ENCODE data around the gene SMG9.
"Not testable (repeated sequence)": the region's sequence is repeated elsewhere in the genome, so short reads cannot be mapped to it uniquely, and the experiment has no call there.

The SMG9 gene

GRCh38 chr19:43774103-43774939 lies 19.6 kb upstream of the SMG9 start:
- H3K9me3 Mint-ChIP-seq = no peaks in the 10 kb centered on the region
- H3K27me3 Mint-ChIP-seq (ENCODE audit: low read depth) = no peaks in the 10 kb centered on the region
- H3K36me3 Mint-ChIP-seq (ENCODE audit: low read depth) = peaks cover 39% of the 10 kb centered on the region
- no peak for DNase-seq (ENCODE audit: low spot score)
- H3K4me3 Mint-ChIP-seq = no peak overlapping the region
- peaks cover 32% of the 10 kb centered on the region for H3K4me1 Mint-ChIP-seq (ENCODE audit: low read depth)
- no peak overlapping the region for H3K27ac Mint-ChIP-seq

GRCh38 chr19:43773725-43774102 lies 19.0 kb upstream of the SMG9 start:
- Mint-ChIP-seq H3K4me3 (no peak overlapping the region), H3K9me3 (no peaks in the 10 kb centered on the region), H3K36me3 (ENCODE audit: low read depth) (peaks cover 45% of the 10 kb centered on the region), H3K4me1 (ENCODE audit: low read depth) (peaks cover 28% of the 10 kb centered on the region), H3K27me3 (ENCODE audit: low read depth) (no peaks in the 10 kb centered on the region), H3K27ac (no peak overlapping the region)
- no peak for DNase-seq (ENCODE audit: low spot score)

- peaks cover 58% of the 10 kb centered on the region for H3K36me3 Mint-ChIP-seq (ENCODE audit: low read depth)
- H3K9me3 Mint-ChIP-seq = no peaks in the 10 kb centered on the region
- peak overlapping the region; percentile 20 for H3K27ac Mint-ChIP-seq
- DNase-seq (ENCODE audit: low spot score) = no peak
- H3K27me3 Mint-ChIP-seq (ENCODE audit: low read depth) = no peaks in the 10 kb centered on the region
- H3K4me3 Mint-ChIP-seq = no peak overlapping the region
- peaks cover 30% of the 10 kb centered on the region for H3K4me1 Mint-ChIP-seq (ENCODE audit: low read depth)
These were observed 14.5 kb upstream of the SMG9 start for GRCh38 chr19:43769256-43769655.

GRCh38 chr19:43768273-43769050 lies 13.7 kb upstream of the SMG9 start:
- Mint-ChIP-seq H3K36me3 (ENCODE audit: low read depth) (peaks cover 57% of the 10 kb centered on the region), H3K4me1 (ENCODE audit: low read depth) (peaks cover 36% of the 10 kb centered on the region), H3K4me3 (no peak overlapping the region), H3K9me3 (no peaks in the 10 kb centered on the region), H3K27ac (peak overlapping the region; percentile 20), H3K27me3 (ENCODE audit: low read depth) (no peaks in the 10 kb centered on the region)
- DNase-seq (ENCODE audit: low spot score) = no peak

- DNase-seq (ENCODE audit: low spot score) = no peak
- Mint-ChIP-seq H3K4me1 (ENCODE audit: low read depth) (peaks cover 42% of the 10 kb centered on the region), H3K27ac (peak overlapping the region; percentile 62), H3K9me3 (no peaks in the 10 kb centered on the region), H3K4me3 (no peak overlapping the region), H3K36me3 (ENCODE audit: low read depth) (peaks cover 57% of the 10 kb centered on the region), H3K27me3 (ENCODE audit: low read depth) (no peaks in the 10 kb centered on the region)
These were observed 13.1 kb upstream of the SMG9 start for GRCh38 chr19:43767818-43768217.

- H3K4me1 Mint-ChIP-seq (ENCODE audit: low read depth) = peaks cover 47% of the 10 kb centered on the region
- DNase-seq (ENCODE audit: low spot score) = no peak
- peaks cover 59% of the 10 kb centered on the region for H3K36me3 Mint-ChIP-seq (ENCODE audit: low read depth)
- H3K27ac Mint-ChIP-seq = peak overlapping the region; percentile 92
- peak overlapping the region; percentile 3 for H3K4me3 Mint-ChIP-seq
- H3K9me3 Mint-ChIP-seq = no peaks in the 10 kb centered on the region
- no peaks in the 10 kb centered on the region for H3K27me3 Mint-ChIP-seq (ENCODE audit: low read depth)
These were observed 12.6 kb upstream of the SMG9 start for GRCh38 chr19:43767316-43767715.

- Mint-ChIP-seq H3K27ac (peak overlapping the region; percentile 92), H3K27me3 (ENCODE audit: low read depth) (no peaks in the 10 kb centered on the region), H3K4me1 (ENCODE audit: low read depth) (peaks cover 47% of the 10 kb centered on the region), H3K36me3 (ENCODE audit: low read depth) (peaks cover 56% of the 10 kb centered on the region), H3K4me3 (peak overlapping the region; percentile 59), H3K9me3 (no peaks in the 10 kb centered on the region)
- no peak for DNase-seq (ENCODE audit: low spot score)
These were observed 11.9 kb upstream of the SMG9 start for GRCh38 chr19:43766755-43767043.

- H3K4me3 Mint-ChIP-seq = peak overlapping the region; percentile 59
- DNase-seq (ENCODE audit: low spot score) = peak; percentile 93
- peaks cover 49% of the 10 kb centered on the region for H3K36me3 Mint-ChIP-seq (ENCODE audit: low read depth)
- H3K9me3 Mint-ChIP-seq = no peaks in the 10 kb centered on the region
- no peaks in the 10 kb centered on the region for H3K27me3 Mint-ChIP-seq (ENCODE audit: low read depth)
- H3K4me1 Mint-ChIP-seq (ENCODE audit: low read depth) = peaks cover 46% of the 10 kb centered on the region
- H3K27ac Mint-ChIP-seq = peak overlapping the region; percentile 92
These were observed 10.5 kb upstream of the SMG9 start for GRCh38 chr19:43765109-43765876.

GRCh38 chr19:43764684-43765083 lies 9.9 kb upstream of the SMG9 start:
- Mint-ChIP-seq H3K4me1 (ENCODE audit: low read depth) (peaks cover 45% of the 10 kb centered on the region), H3K27ac (peak overlapping the region; percentile 92), H3K4me3 (peak overlapping the region; percentile 59), H3K36me3 (ENCODE audit: low read depth) (peaks cover 43% of the 10 kb centered on the region)
- not testable (repeated sequence) for DNase-seq (ENCODE audit: low spot score); H3K27me3 Mint-ChIP-seq (ENCODE audit: low read depth); H3K9me3 Mint-ChIP-seq

GRCh38 chr19:43763473-43763939 lies 8.7 kb upstream of the SMG9 start:
- Mint-ChIP-seq H3K4me1 (ENCODE audit: low read depth) (peaks cover 50% of the 10 kb centered on the region), H3K9me3 (no peaks in the 10 kb centered on the region)
- DNase-seq (ENCODE audit: low spot score) = peak; percentile 58

GRCh38 chr19:43762814-43763213 lies 8.1 kb upstream of the SMG9 start:
- peaks cover 30% of the 10 kb centered on the region for H3K36me3 Mint-ChIP-seq (ENCODE audit: low read depth)
- H3K4me1 Mint-ChIP-seq (ENCODE audit: low read depth) = peaks cover 55% of the 10 kb centered on the region
- H3K9me3 Mint-ChIP-seq = no peaks in the 10 kb centered on the region
- no peak for DNase-seq (ENCODE audit: low spot score)
- H3K4me3 Mint-ChIP-seq = no peak overlapping the region
- H3K27ac Mint-ChIP-seq = peak overlapping the region; percentile 83
- no peaks in the 10 kb centered on the region for H3K27me3 Mint-ChIP-seq (ENCODE audit: low read depth)

More at GRCh38 chr19:43763473-43763939, 8.7 kb upstream of the SMG9 start:
- H3K27ac Mint-ChIP-seq = peak overlapping the region; percentile 83
- H3K4me3 Mint-ChIP-seq = peak overlapping the region; percentile 28
- peaks cover 34% of the 10 kb centered on the region for H3K36me3 Mint-ChIP-seq (ENCODE audit: low read depth)
- no peaks in the 10 kb centered on the region for H3K27me3 Mint-ChIP-seq (ENCODE audit: low read depth)

GRCh38 chr19:43760941-43761340 lies 6.2 kb upstream of the SMG9 start:
- no peak for DNase-seq (ENCODE audit: low spot score)
- H3K4me3 Mint-ChIP-seq = no peak overlapping the region
- H3K36me3 Mint-ChIP-seq (ENCODE audit: low read depth) = peaks cover 26% of the 10 kb centered on the region
- H3K27ac Mint-ChIP-seq = no peak overlapping the region
- no peaks in the 10 kb centered on the region for H3K27me3 Mint-ChIP-seq (ENCODE audit: low read depth)
- no peaks in the 10 kb centered on the region for H3K9me3 Mint-ChIP-seq
- H3K4me1 Mint-ChIP-seq (ENCODE audit: low read depth) = peaks cover 56% of the 10 kb centered on the region

- Mint-ChIP-seq H3K27ac (peak overlapping the region; percentile 2), H3K27me3 (ENCODE audit: low read depth) (peaks cover 4% of the 10 kb centered on the region), H3K4me1 (ENCODE audit: low read depth) (peaks cover 50% of the 10 kb centered on the region), H3K36me3 (ENCODE audit: low read depth) (peaks cover 32% of the 10 kb centered on the region), H3K9me3 (no peaks in the 10 kb centered on the region), H3K4me3 (no peak overlapping the region)
- no peak for DNase-seq (ENCODE audit: low spot score)
These were observed 4.8 kb upstream of the SMG9 start for GRCh38 chr19:43759515-43759914.

All from T-helper 2 cell treated with Interferon-gamma antibody and Interleukin-4, amounts not matched to agents 5 μg/mL and 100 μg/mL, for 36 hours (primary cell).